HCT116 (cell line): ENCODE results near the gene ECT2. TPM values are rescaled to one million over a fixed set of nuclear protein-coding genes. Genes with fewer than 3 reads are reported as not detected.

ENCODE experiments used
- ATAC-seq: fragments of 200-7000 bp; cut with Tn5 transposase; 2 replicates; pipeline ENCODE4 v1.9.1; 2020; ENCODE audit warnings: mild to moderate bottlenecking, moderate library complexity
- BruUV-seq: library from RNA; stranded (reverse); fragments of 400-500 nt; replicated peaks from 2 replicates; lab custom pipeline; 2021; lab: Mats Ljungman, UMichigan
- CTCF ChIA-PET: fragments of 300-600 bp; sonication (Branson Sonifier 250); formaldehyde crosslinking; loops from one replicate; lab custom pipeline; 2021; ENCODE audit warnings: antibody characterized with exemption; lab: Charles Lee
- POLR2A ChIA-PET: fragments of 300-600, 350-600 bp; sonication (Branson Sonifier 250); formaldehyde crosslinking; loops from one replicate; lab custom pipeline; 2021; ENCODE audit warnings: antibody characterized with exemption; lab: Charles Lee
- RAD21 ChIA-PET, 2 experiments: fragments of 300-600 bp; sonication (Branson Sonifier 250); formaldehyde crosslinking; loops; one replicate each; lab custom pipeline; 2023; ENCODE audit warnings: low total read pairs in 2 of 2; ENCODE audit not compliant: uncharacterized antibody in 2 of 2, unreplicated experiment in 2 of 2, low non-redundant PET in 1 of 2; lab: Charles Lee
- DNase-seq: peaks from one replicate; pipeline ENCODE4 v3.0.0-alpha.2; 2010; ENCODE audit warnings: low read depth, low spot score
- H2AFZ ChIP-seq: fragments of 200-600 bp; shearing (Covaris generic), sonication (generic); 2 replicates; pipeline ENCODE4 v1.6.1; 2017; ENCODE audit warnings: low read depth, mixed run types, mixed read lengths, antibody characterized with exemption, low read length; ENCODE audit not compliant: poor library complexity, severe bottlenecking
- H3K27ac ChIP-seq: 2 replicates; pipeline ENCODE4 v1.5.1; 2012; ENCODE audit warnings: low read depth, low read length
- H3K27me3 ChIP-seq: fragments of 200-600 bp; sonication (generic); 2 replicates; pipeline ENCODE4 v1.6.1; 2016; ENCODE audit warnings: mixed run types, low read length, mixed read lengths; ENCODE audit not compliant: insufficient read depth
- H3K36me3 ChIP-seq, 2 experiments: fragments of 200-500 bp in 1 of 2; fragments of 200-600 bp in 1 of 2; sonication (Bioruptor generic) in 1 of 2; sonication (generic) in 1 of 2; 2 replicates each; pipeline versions ENCODE4 v1.5.1 to v1.6.1; 2014 to 2016; ENCODE audit warnings: low read length in 2 of 2, inconsistent platforms in 1 of 2, mixed read lengths in 1 of 2, mixed run types in 1 of 2; ENCODE audit not compliant: insufficient read depth in 2 of 2, control insufficient read depth in 1 of 2
- H3K4me1 ChIP-seq, 2 experiments: fragments of 200-600 bp in 1 of 2; sonication (generic) in 1 of 2; 2 replicates each; pipeline versions ENCODE4 v1.5.1 to v1.6.1; 2012 to 2017; ENCODE audit warnings: low read length in 2 of 2, inconsistent platforms in 1 of 2, mild to moderate bottlenecking in 1 of 2, mixed read lengths in 1 of 2, mixed run types in 1 of 2, moderate library complexity in 1 of 2; ENCODE audit not compliant: insufficient read depth in 2 of 2, control insufficient read depth in 1 of 2
- H3K4me2 ChIP-seq: fragments of 200-600 bp; sonication (generic); 2 replicates; pipeline ENCODE4 v1.6.1; 2017; ENCODE audit warnings: mixed run types, low read length, mixed read lengths
- H3K4me3 ChIP-seq, 2 experiments: fragments of 200-600 bp in 1 of 2; sonication (generic) in 1 of 2; replicated peaks in 1 of 2; 2 replicates each; pipeline ENCODE4 v1.5.1; 2011 to 2016; ENCODE audit warnings: low read length in 2 of 2, control low read depth in 1 of 2, low read depth in 1 of 2, mild to moderate bottlenecking in 1 of 2, mixed read lengths in 1 of 2, mixed run types in 1 of 2
- H3K79me2 ChIP-seq: fragments of 200-600 bp; sonication (generic); 2 replicates; pipeline ENCODE4 v1.6.1; 2017; ENCODE audit warnings: mild to moderate bottlenecking, mixed run types, low read length, moderate library complexity, mixed read lengths; ENCODE audit not compliant: insufficient read depth
- H3K9ac ChIP-seq: fragments of 200-600 bp; sonication (generic); 2 replicates; pipeline ENCODE4 v1.6.1; 2016; ENCODE audit warnings: low read length, mixed read lengths
- H3K9me2 ChIP-seq: fragments of 200-600 bp; sonication (generic), shearing (Covaris generic); 2 replicates; pipeline ENCODE4 v1.6.1; 2017; ENCODE audit warnings: mixed run types, mild to moderate bottlenecking, moderate library complexity; ENCODE audit not compliant: insufficient read depth
- H3K9me3 ChIP-seq, 2 experiments: fragments of 200-500 bp in 1 of 2; fragments of 200-600 bp in 1 of 2; sonication (Bioruptor generic) in 1 of 2; sonication (generic) in 1 of 2; 2 replicates each; pipeline ENCODE4 v1.6.1; 2014 to 2017; ENCODE audit warnings: low read length in 2 of 2, mixed read lengths in 2 of 2, inconsistent platforms in 1 of 2, low read depth in 1 of 2, mild to moderate bottlenecking in 1 of 2, mixed run types in 1 of 2, moderate library complexity in 1 of 2; ENCODE audit not compliant: control insufficient read depth in 1 of 2, insufficient read depth in 1 of 2
- H4K20me1 ChIP-seq: fragments of 200-600 bp; sonication (generic), shearing (Covaris generic); 2 replicates; pipeline ENCODE4 v1.6.1; 2017; ENCODE audit warnings: mixed run types, mild to moderate bottlenecking, moderate library complexity; ENCODE audit not compliant: insufficient read depth
- CBX3 ChIP-seq: IDR thresholded peaks from 2 replicates; pipeline ENCODE4 v1.6.1; 2012; ENCODE audit warnings: low read depth
- EZH2phosphoT487 ChIP-seq: fragments of 200-600 bp; IDR thresholded peaks from 2 replicates; pipeline ENCODE4 v1.6.1; 2018; ENCODE audit warnings: antibody characterized with exemption, borderline replicate concordance
- FOSL1 ChIP-seq: IDR thresholded peaks from 2 replicates; pipeline ENCODE4 v1.6.1; 2012; ENCODE audit warnings: low read depth
- JUND ChIP-seq: IDR thresholded peaks from 2 replicates; pipeline ENCODE4 v1.6.1; 2012
- POLR2A ChIP-seq: IDR thresholded peaks from 2 replicates; pipeline ENCODE4 v1.7.0; 2011; ENCODE audit warnings: borderline replicate concordance; ENCODE audit not compliant: insufficient read depth, insufficient read length; ENCODE audit errors: extremely low read depth
- POLR2AphosphoS5 ChIP-seq: IDR thresholded peaks from 2 replicates; pipeline ENCODE4 v1.6.1; 2011; ENCODE audit warnings: mild to moderate bottlenecking, low read depth, low read length, moderate library complexity
- RAD21 ChIP-seq: IDR thresholded peaks from 2 replicates; pipeline ENCODE4 v1.6.1; 2012; ENCODE audit warnings: low read depth, mild to moderate bottlenecking
- SRF ChIP-seq: IDR thresholded peaks from 2 replicates; pipeline ENCODE4 v1.6.1; 2012; ENCODE audit warnings: low read depth
- TCF7L2 ChIP-seq: IDR thresholded peaks from 2 replicates; pipeline ENCODE4 v1.7.0; 2011; ENCODE audit warnings: borderline replicate concordance, inconsistent platforms; ENCODE audit not compliant: insufficient read depth, insufficient read length; ENCODE audit errors: extremely low read depth
- YY1 ChIP-seq: IDR thresholded peaks from 2 replicates; pipeline ENCODE4 v1.6.1; 2011; ENCODE audit warnings: low read length, low read depth, moderate library complexity, mild to moderate bottlenecking; ENCODE audit not compliant: insufficient replicate concordance; ENCODE audit errors: extremely low read depth
- ZFX ChIP-seq: fragments of 450-650 bp; IDR thresholded peaks from 2 replicates; pipeline ENCODE4 v1.6.1; 2017
- intact Hi-C: fragments of 100-400 bp; cut with micrococcal nuclease; formaldehyde crosslinking; loops from 2 replicates; pipeline ENCODE4 v1.10.0; 2022
- total RNA-seq: library from RNA; stranded (reverse); gene quantifications from one replicate; pipeline ENCODE4 v1.2.1, GENCODE V29; 2021; ENCODE audit not compliant: unreplicated experiment
- TF ChIP-seq, protein P1 (sequence below): IDR thresholded peaks from 2 replicates; pipeline ENCODE4 v1.6.1; 2011; ENCODE audit warnings: mild to moderate bottlenecking, low read length, moderate library complexity; ENCODE audit not compliant: insufficient replicate concordance; ENCODE audit errors: extremely low read depth
- TF ChIP-seq, protein P2 (sequence below): IDR thresholded peaks from 2 replicates; pipeline ENCODE4 v1.6.1; 2012
- TF ChIP-seq, protein P3 (sequence below): IDR thresholded peaks from 2 replicates; pipeline ENCODE4 v1.6.1; 2012; ENCODE audit warnings: low read depth

ECT2 gene
- total RNA-seq, 1 experiment from 2014 or later = 95.6 TPM

DNA sequence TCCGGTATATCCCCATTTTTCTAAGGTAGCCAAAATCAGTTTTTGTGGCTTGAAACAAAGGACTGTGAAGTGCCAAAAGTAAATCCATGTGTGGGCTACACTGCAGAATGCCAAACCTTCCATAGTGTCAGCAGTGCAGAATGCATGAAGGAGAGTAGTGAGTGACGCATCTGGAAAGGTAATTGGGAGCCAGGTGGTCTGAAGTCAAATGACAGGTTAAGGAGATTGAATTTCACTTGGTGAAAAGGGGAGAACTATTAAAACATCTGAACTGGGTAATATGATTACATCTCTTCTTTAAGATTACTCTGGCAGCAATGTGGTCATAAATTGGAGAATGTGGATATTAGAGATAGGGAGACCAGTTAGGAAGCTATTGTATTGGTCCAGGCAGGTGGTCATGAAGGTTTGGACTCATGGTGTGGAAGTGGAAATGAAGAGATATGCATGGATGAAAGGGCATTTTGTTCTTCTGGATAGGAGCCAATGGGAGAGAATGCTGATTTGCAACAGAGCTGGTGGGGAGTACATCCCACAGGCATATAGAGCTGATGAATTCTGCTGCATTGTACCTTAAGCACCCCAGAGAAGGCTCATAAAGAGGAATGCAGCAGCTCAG, 118.2 kb downstream of the ECT2 start:
- CTCF ChIA-PET = no interaction called here
- Histone ChIP-seq H3K4me2 (no peak overlapping the region), H4K20me1 (no peaks in the 10 kb centered on the region), H3K4me3 (no peak overlapping the region), H3K79me2 (no peaks in the 10 kb centered on the region), H3K4me1 (no peaks in the 10 kb centered on the region), H3K36me3 (no peaks in the 10 kb centered on the region), H3K9ac (no peak overlapping the region), H2AFZ (no peak overlapping the region), H3K27ac (no peak overlapping the region), H3K9me3 (no peaks in the 10 kb centered on the region), H3K27me3 (no peaks in the 10 kb centered on the region), H3K9me2 (no peaks in the 10 kb centered on the region)
- no TSS peak for BruUV-seq
- intact Hi-C loops = no loop called here
- no peak for DNase-seq
- RAD21 ChIA-PET = no interaction called here
- no peak for ATAC-seq
- POLR2A ChIA-PET = no interaction called here
- TF ChIP-seq ZFX = no peak
- TF ChIP-seq, protein P1, sequence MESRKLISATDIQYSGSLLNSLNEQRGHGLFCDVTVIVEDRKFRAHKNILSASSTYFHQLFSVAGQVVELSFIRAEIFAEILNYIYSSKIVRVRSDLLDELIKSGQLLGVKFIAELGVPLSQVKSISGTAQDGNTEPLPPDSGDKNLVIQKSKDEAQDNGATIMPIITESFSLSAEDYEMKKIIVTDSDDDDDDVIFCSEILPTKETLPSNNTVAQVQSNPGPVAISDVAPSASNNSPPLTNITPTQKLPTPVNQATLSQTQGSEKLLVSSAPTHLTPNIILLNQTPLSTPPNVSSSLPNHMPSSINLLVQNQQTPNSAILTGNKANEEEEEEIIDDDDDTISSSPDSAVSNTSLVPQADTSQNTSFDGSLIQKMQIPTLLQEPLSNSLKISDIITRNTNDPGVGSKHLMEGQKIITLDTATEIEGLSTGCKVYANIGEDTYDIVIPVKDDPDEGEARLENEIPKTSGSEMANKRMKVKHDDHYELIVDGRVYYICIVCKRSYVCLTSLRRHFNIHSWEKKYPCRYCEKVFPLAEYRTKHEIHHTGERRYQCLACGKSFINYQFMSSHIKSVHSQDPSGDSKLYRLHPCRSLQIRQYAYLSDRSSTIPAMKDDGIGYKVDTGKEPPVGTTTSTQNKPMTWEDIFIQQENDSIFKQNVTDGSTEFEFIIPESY = no peak
- TF ChIP-seq, protein P2, sequence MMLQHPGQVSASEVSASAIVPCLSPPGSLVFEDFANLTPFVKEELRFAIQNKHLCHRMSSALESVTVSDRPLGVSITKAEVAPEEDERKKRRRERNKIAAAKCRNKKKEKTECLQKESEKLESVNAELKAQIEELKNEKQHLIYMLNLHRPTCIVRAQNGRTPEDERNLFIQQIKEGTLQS = no peak
- TF ChIP-seq YY1 = no peak
- no peak for TF ChIP-seq TCF7L2
- TF ChIP-seq SRF = no peak
- TF ChIP-seq POLR2AphosphoS5 = no peak
- TF ChIP-seq RAD21 = no peak
- TF ChIP-seq POLR2A = no peak
- no peak for TF ChIP-seq JUND
- TF ChIP-seq, protein P3, sequence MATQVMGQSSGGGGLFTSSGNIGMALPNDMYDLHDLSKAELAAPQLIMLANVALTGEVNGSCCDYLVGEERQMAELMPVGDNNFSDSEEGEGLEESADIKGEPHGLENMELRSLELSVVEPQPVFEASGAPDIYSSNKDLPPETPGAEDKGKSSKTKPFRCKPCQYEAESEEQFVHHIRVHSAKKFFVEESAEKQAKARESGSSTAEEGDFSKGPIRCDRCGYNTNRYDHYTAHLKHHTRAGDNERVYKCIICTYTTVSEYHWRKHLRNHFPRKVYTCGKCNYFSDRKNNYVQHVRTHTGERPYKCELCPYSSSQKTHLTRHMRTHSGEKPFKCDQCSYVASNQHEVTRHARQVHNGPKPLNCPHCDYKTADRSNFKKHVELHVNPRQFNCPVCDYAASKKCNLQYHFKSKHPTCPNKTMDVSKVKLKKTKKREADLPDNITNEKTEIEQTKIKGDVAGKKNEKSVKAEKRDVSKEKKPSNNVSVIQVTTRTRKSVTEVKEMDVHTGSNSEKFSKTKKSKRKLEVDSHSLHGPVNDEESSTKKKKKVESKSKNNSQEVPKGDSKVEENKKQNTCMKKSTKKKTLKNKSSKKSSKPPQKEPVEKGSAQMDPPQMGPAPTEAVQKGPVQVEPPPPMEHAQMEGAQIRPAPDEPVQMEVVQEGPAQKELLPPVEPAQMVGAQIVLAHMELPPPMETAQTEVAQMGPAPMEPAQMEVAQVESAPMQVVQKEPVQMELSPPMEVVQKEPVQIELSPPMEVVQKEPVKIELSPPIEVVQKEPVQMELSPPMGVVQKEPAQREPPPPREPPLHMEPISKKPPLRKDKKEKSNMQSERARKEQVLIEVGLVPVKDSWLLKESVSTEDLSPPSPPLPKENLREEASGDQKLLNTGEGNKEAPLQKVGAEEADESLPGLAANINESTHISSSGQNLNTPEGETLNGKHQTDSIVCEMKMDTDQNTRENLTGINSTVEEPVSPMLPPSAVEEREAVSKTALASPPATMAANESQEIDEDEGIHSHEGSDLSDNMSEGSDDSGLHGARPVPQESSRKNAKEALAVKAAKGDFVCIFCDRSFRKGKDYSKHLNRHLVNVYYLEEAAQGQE = no peak
- no peak for TF ChIP-seq FOSL1
- no peak for TF ChIP-seq CBX3
- TF ChIP-seq EZH2phosphoT487 = no peak
